DMS153 (cell line): ENCODE data around the gene PUM1.
A peak's percentile ranks its signal among the peaks of the same experiment; 100 is the strongest.
"Not testable (repeated sequence)": the region's sequence is repeated elsewhere in the genome, so short reads cannot be mapped to it uniquely, and the experiment has no call there.

Experiments
- DNase-seq: peaks from one replicate; lab custom pipeline; 2025; lab: John Stamatoyannopoulos, UW

PUM1 gene

GRCh38 chr1:31065310-31066217, at the start of gene PUM1:
PUM1 (minus strand) TSS chr1:31065717; CDS start chr1:31059566, 6,151 bp downstream.
- peak; percentile 100 for DNase-seq

GRCh38 chr1:31112266-31112935, 46.9 kb upstream of the PUM1 start:
- DNase-seq: no peak

- peak; percentile 96 for DNase-seq
These were observed 45.9 kb upstream of the PUM1 start for GRCh38 chr1:31111290-31111951.

GRCh38 chr1:31110846-31111245, 45.3 kb upstream of the PUM1 start:
- no peak for DNase-seq

- no peak for DNase-seq
These were observed 43.3 kb upstream of the PUM1 start for GRCh38 chr1:31108861-31109260.

- DNase-seq: no peak
These were observed 40.1 kb upstream of the PUM1 start for GRCh38 chr1:31105646-31106045.

- DNase-seq: no peak
These were observed 37.0 kb upstream of the PUM1 start for GRCh38 chr1:31102501-31102950.

- DNase-seq: peak; percentile 63
These were observed 35.6 kb upstream of the PUM1 start for GRCh38 chr1:31101147-31101502.

GRCh38 chr1:31099293-31100032, 33.9 kb upstream of the PUM1 start:
- no peak for DNase-seq

GRCh38 chr1:31095985-31096384, 30.5 kb upstream of the PUM1 start:
- no peak for DNase-seq

- DNase-seq: no peak
These were observed 29.9 kb upstream of the PUM1 start for GRCh38 chr1:31095298-31095981.

GRCh38 chr1:31088081-31088480, 22.6 kb upstream of the PUM1 start:
- not testable (repeated sequence) for DNase-seq

GRCh38 chr1:31084782-31085569, 19.5 kb upstream of the PUM1 start:
- DNase-seq: no peak

GRCh38 chr1:31082385-31082784, 16.9 kb upstream of the PUM1 start:
- DNase-seq: no peak

- no peak for DNase-seq
These were observed 7.5 kb upstream of the PUM1 start for GRCh38 chr1:31073044-31073443.

GRCh38 chr1:31072304-31072746, 6.8 kb upstream of the PUM1 start:
- DNase-seq: no peak

- DNase-seq: no peak
These were observed 3.9 kb upstream of the PUM1 start for GRCh38 chr1:31069392-31069791.

GRCh38 chr1:31064718-31065309, 703 bp downstream of the PUM1 start:
- peak; percentile 65 for DNase-seq

- no peak for DNase-seq
These were observed 1.3 kb downstream of the PUM1 start for GRCh38 chr1:31064111-31064717.

GRCh38 chr1:31063631-31064030, 1.9 kb downstream of the PUM1 start:
- no peak for DNase-seq
